ENCODE measurements around the gene BFSP1.

- TF ChIP-seq POLR2AphosphoS5 (IDR thresholded peaks at IDR 0.05) (no peak), CTCF (IDR thresholded peaks at IDR 0.05) (no peak), EP300 (IDR thresholded peaks at IDR 0.05; ENCODE audit: low read depth) (no peak)
These were observed 40.7 kb downstream of the BFSP1 start for GRCh38 chr20:17490501-17490900.
